Measurements from ENCODE around the gene ZNF777.

The ZNF777 gene

DNA sequence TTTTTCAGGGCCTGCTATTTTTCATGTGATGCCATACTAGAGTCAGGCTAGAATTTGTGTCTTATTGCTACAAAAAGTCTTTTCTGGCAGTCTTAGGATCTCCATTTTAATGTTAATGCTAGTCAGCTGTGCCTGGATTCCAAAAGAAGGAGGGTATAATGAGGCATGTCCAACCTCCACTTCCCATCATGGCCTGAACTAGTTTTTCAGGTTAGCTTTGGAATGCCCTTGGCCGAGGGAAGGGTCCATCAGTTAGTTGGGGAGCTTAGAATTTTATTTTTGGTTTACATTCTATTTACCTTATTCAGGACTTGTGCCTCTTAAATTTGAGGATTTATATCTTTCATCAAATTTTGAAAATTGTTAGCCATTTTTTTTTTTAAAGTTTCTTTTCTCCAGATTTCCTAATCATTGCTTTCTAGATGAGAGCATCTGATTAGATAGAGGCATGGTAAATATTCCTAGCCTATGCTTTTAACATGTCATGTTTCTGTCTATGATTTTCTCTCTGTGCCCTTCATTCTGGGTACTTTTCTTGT lies 6.5 kb upstream of the ZNF777 start:
- no peaks in the 10 kb centered on the region for H3K79me2 ChIP-seq (ENCODE audit: control insufficient read depth, low read length)
- H3K27ac ChIP-seq (ENCODE audit: low read depth, low read length): no peak overlapping the region
- no peak overlapping the region for H3K4me2 ChIP-seq (ENCODE audit: low read length)
- no peaks in the 10 kb centered on the region for H3K4me1 ChIP-seq (ENCODE audit: control insufficient read depth, low read length)
- peaks cover 9% of the 10 kb centered on the region; the same call in 1 of the 2 replicates for H3K36me3 ChIP-seq (ENCODE audit: control insufficient read depth, low read length)
- H3K9me2 ChIP-seq (replicated peaks; ENCODE audit: control insufficient read depth, low read length): no peaks in the 10 kb centered on the region
- TF ChIP-seq EZH2phosphoT487 (IDR thresholded peaks at IDR 0.05; ENCODE audit: borderline replicate concordance, low read length): no peak
- TF ChIP-seq, protein P1, sequence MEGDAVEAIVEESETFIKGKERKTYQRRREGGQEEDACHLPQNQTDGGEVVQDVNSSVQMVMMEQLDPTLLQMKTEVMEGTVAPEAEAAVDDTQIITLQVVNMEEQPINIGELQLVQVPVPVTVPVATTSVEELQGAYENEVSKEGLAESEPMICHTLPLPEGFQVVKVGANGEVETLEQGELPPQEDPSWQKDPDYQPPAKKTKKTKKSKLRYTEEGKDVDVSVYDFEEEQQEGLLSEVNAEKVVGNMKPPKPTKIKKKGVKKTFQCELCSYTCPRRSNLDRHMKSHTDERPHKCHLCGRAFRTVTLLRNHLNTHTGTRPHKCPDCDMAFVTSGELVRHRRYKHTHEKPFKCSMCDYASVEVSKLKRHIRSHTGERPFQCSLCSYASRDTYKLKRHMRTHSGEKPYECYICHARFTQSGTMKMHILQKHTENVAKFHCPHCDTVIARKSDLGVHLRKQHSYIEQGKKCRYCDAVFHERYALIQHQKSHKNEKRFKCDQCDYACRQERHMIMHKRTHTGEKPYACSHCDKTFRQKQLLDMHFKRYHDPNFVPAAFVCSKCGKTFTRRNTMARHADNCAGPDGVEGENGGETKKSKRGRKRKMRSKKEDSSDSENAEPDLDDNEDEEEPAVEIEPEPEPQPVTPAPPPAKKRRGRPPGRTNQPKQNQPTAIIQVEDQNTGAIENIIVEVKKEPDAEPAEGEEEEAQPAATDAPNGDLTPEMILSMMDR (IDR thresholded peaks at IDR 0.05; ENCODE audit: low read depth, low read length, poor library complexity, severe bottlenecking): no peak
- H3K4me3 ChIP-seq (ENCODE audit: low read length): no peak overlapping the region
- 0 out of 2 replicates have a peak, but pooled peaks cover 6% of the 10 kb centered on the region for H3K27me3 ChIP-seq (ENCODE audit: control insufficient read depth, low read length)
- H4K20me1 ChIP-seq (ENCODE audit: control insufficient read depth, insufficient read depth, low read depth, low read length): no peaks in the 10 kb centered on the region
- H3K9me3 ChIP-seq (ENCODE audit: control insufficient read depth, insufficient read depth, low read length): peaks cover 12% of the 10 kb centered on the region
- no peaks in the 10 kb centered on the region; the same call in 1 of the 2 replicates for H3F3A ChIP-seq (ENCODE audit: control insufficient read depth, insufficient read depth)

DNA sequence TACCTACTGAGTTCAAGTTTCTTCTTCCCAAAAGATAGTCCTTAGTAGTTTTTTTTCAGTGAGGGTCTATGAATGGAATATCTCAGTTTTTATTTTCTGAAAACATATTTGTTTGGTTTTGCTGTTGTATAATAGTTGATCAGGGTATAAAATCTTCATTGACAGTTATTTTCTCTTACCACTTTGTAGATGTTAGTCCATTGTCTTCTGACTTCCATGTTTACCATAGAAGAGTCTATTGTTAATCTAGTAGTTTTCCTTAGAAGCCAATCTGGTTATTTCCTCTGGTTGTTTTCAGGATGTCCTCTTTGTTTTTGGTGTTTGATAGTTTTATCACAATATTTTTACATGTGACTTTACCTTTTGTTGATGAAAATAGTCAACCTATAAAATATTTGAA lies 5.5 kb upstream of the ZNF777 start:
- H3K4me2 ChIP-seq (ENCODE audit: low read length): no peak overlapping the region
- H3K9me2 ChIP-seq (replicated peaks; ENCODE audit: control insufficient read depth, low read length): no peaks in the 10 kb centered on the region
- no peak overlapping the region for H3K27ac ChIP-seq (ENCODE audit: low read depth, low read length)
- H3K4me3 ChIP-seq (ENCODE audit: low read length): no peak overlapping the region
- H3K36me3 ChIP-seq (ENCODE audit: control insufficient read depth, low read length): peaks cover 2% of the 10 kb centered on the region; the same call in 1 of the 2 replicates
- peaks cover under 1% of the 10 kb centered on the region; the same call in 1 of the 2 replicates for H3K4me1 ChIP-seq (ENCODE audit: control insufficient read depth, low read length)
- no peaks in the 10 kb centered on the region for H4K20me1 ChIP-seq (ENCODE audit: control insufficient read depth, insufficient read depth, low read depth, low read length)
- H3K27me3 ChIP-seq (ENCODE audit: control insufficient read depth, low read length): 0 out of 2 replicates have a peak, but pooled peaks cover 9% of the 10 kb centered on the region
- no peaks in the 10 kb centered on the region for H3K79me2 ChIP-seq (ENCODE audit: control insufficient read depth, low read length)
- peaks cover 12% of the 10 kb centered on the region for H3K9me3 ChIP-seq (ENCODE audit: control insufficient read depth, insufficient read depth, low read length)
- TF ChIP-seq, protein P1 (IDR thresholded peaks at IDR 0.05; ENCODE audit: low read depth, low read length, poor library complexity, severe bottlenecking): no peak
- TF ChIP-seq EZH2phosphoT487 (IDR thresholded peaks at IDR 0.05; ENCODE audit: borderline replicate concordance, low read length): no peak
- H3F3A ChIP-seq (ENCODE audit: control insufficient read depth, insufficient read depth): no peaks in the 10 kb centered on the region; the same call in 1 of the 2 replicates

DNA sequence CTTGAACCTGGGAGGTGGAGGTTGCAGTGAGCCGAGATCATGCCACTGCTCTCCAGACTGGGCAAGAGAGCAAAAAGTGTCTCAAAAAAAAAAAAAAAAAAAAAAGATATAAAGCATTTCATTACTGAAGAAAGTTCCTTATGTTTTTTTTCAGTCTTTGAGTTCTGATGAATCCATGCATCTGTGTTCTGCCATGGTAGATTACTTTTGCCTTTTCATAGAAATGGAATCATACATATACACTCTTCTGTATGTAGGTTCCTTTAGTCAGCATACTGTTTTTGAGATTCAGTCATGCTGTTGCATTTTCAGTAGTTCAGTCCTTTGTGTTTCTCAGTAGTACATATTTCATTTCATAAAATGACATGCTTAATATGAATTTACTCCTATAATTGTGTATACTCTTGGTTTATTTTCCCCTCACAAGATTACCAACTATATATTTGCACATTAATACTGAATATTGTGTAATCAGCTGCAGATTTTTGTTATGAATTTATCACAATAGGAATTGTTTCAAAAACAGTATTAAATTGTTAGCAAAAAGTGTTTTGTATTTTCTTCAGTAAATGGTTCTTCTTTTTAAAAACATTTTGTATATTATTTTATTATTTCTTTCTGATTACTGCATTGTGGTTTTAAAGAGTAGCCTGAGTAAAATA lies 2.8 kb upstream of the ZNF777 start:
- Histone ChIP-seq H4K20me1 (ENCODE audit: control insufficient read depth, insufficient read depth, low read depth, low read length) (no peaks in the 10 kb centered on the region), H3K9me2 (replicated peaks; ENCODE audit: control insufficient read depth, low read length) (no peaks in the 10 kb centered on the region), H3K4me1 (ENCODE audit: control insufficient read depth, low read length) (peaks cover 16% of the 10 kb centered on the region), H3K27ac (ENCODE audit: low read depth, low read length) (no peak overlapping the region), H3K4me2 (ENCODE audit: low read length) (no peak overlapping the region), H3K9me3 (ENCODE audit: control insufficient read depth, insufficient read depth, low read length) (peaks cover 12% of the 10 kb centered on the region), H3K27me3 (ENCODE audit: control insufficient read depth, low read length) (0 out of 2 replicates have a peak, but pooled peaks cover 12% of the 10 kb centered on the region), H3F3A (ENCODE audit: control insufficient read depth, insufficient read depth) (no peaks in the 10 kb centered on the region; the same call in 1 of the 2 replicates), H3K4me3 (ENCODE audit: low read length) (no peak overlapping the region), H3K36me3 (ENCODE audit: control insufficient read depth, low read length) (no peaks in the 10 kb centered on the region), H3K79me2 (ENCODE audit: control insufficient read depth, low read length) (peaks cover 17% of the 10 kb centered on the region)
- TF ChIP-seq, protein P1 (IDR thresholded peaks at IDR 0.05; ENCODE audit: low read depth, low read length, poor library complexity, severe bottlenecking): no peak
- no peak for TF ChIP-seq EZH2phosphoT487 (IDR thresholded peaks at IDR 0.05; ENCODE audit: borderline replicate concordance, low read length)

Data from DOHH2 (cell line).